T-helper 17 cell (primary cell): ENCODE measurements around the gene NKG7. TPM values are rescaled to one million over a fixed set of nuclear protein-coding genes. Genes with fewer than 3 reads are reported as not detected.

Experiments used
- ATAC-seq: fragments of 150-1000 bp; cut with Tn5 transposase; 2 replicates; pipeline ENCODE4 v1.10.0; 2021; ENCODE audit warnings: mild to moderate bottlenecking, moderate library complexity
- DNase-seq, 3 donors: peaks; one replicate each; pipeline versions ENCODE4 v3.0.0 to v3.0.0-alpha.2; 2020 to 2021
- H3K9me3 ChIP-seq: one replicate; pipeline ENCODE4 v1.7.0; 2013; ENCODE audit warnings: low read length, mild to moderate bottlenecking; ENCODE audit not compliant: control insufficient read depth, poor library complexity, severe bottlenecking
- H3K27ac Mint-ChIP-seq: one replicate; pipeline ENCODE4 v1.8.0; 2022; ENCODE audit warnings: mild to moderate bottlenecking, moderate library complexity, mixed read lengths
- H3K27me3 Mint-ChIP-seq: one replicate; pipeline ENCODE4 v1.8.0; 2022; ENCODE audit warnings: mixed read lengths
- H3K36me3 Mint-ChIP-seq: one replicate; pipeline ENCODE4 v1.8.0; 2022; ENCODE audit warnings: low read depth, mixed read lengths
- H3K4me1 Mint-ChIP-seq: one replicate; pipeline ENCODE4 v1.8.0; 2022; ENCODE audit warnings: mild to moderate bottlenecking, mixed read lengths
- H3K4me3 Mint-ChIP-seq: one replicate; pipeline ENCODE4 v1.8.0; 2022; ENCODE audit warnings: mild to moderate bottlenecking, moderate library complexity, mixed read lengths
- total RNA-seq, 4 donors: library from RNA in 2 of 4; stranded (reverse) in 2 of 4; gene quantifications; one replicate each; pipeline ENCODE4 v1.2.3 and lab custom pipeline; 2022 to 2026

Gene NKG7
- total RNA-seq, 2 donors from 2014 or later: 10.7 to 13.0 TPM

GRCh38 chr19:51377422-51377821, 5.0 kb upstream of the NKG7 start:
- no peaks in the 10 kb centered on the region for H3K27me3 Mint-ChIP-seq
- no peak overlapping the region for H3K27ac Mint-ChIP-seq
- DNase-seq (no peak), ATAC-seq (no peak)
- no peak overlapping the region for H3K4me3 Mint-ChIP-seq
- no peaks in the 10 kb centered on the region for H3K9me3 ChIP-seq
- no peaks in the 10 kb centered on the region for H3K36me3 Mint-ChIP-seq
- peaks cover 28% of the 10 kb centered on the region for H3K4me1 Mint-ChIP-seq

- Mint-ChIP-seq H3K27ac (peak overlapping the region; percentile 80), H3K4me1 (peaks cover 44% of the 10 kb centered on the region), H3K4me3 (peak overlapping the region; percentile 80), H3K27me3 (no peaks in the 10 kb centered on the region), H3K36me3 (no peaks in the 10 kb centered on the region)
- peak; percentile 68 for ATAC-seq
- no peak for DNase-seq
- no peaks in the 10 kb centered on the region for H3K9me3 ChIP-seq
Measured at GRCh38 chr19:51375504-51376221, 3.2 kb upstream of the NKG7 start.

- H3K9me3 ChIP-seq: no peaks in the 10 kb centered on the region
- Mint-ChIP-seq H3K4me1 (peaks cover 59% of the 10 kb centered on the region), H3K27me3 (no peaks in the 10 kb centered on the region), H3K27ac (peak overlapping the region; percentile 79), H3K36me3 (no peaks in the 10 kb centered on the region), H3K4me3 (peak overlapping the region; percentile 68)
- ATAC-seq: no peak
- DNase-seq: no peak
Measured at GRCh38 chr19:51372021-51372648, 319 bp downstream of the NKG7 start.

GRCh38 chr19:51371186-51371690, 1.2 kb downstream of the NKG7 start:
- no peaks in the 10 kb centered on the region for H3K36me3 Mint-ChIP-seq
- H3K27me3 Mint-ChIP-seq: no peaks in the 10 kb centered on the region
- peaks cover 65% of the 10 kb centered on the region for H3K4me1 Mint-ChIP-seq
- peak overlapping the region; percentile 60 for H3K4me3 Mint-ChIP-seq
- no peaks in the 10 kb centered on the region for H3K9me3 ChIP-seq
- no peak for DNase-seq
- H3K27ac Mint-ChIP-seq: peak overlapping the region; percentile 56
- no peak for ATAC-seq

- H3K27ac Mint-ChIP-seq: peak overlapping the region; percentile 56
- no peaks in the 10 kb centered on the region for H3K36me3 Mint-ChIP-seq
- H3K4me1 Mint-ChIP-seq: peaks cover 65% of the 10 kb centered on the region
- H3K4me3 Mint-ChIP-seq: peak overlapping the region; percentile 43
- H3K9me3 ChIP-seq: no peaks in the 10 kb centered on the region
- no peak for DNase-seq
- no peaks in the 10 kb centered on the region for H3K27me3 Mint-ChIP-seq
- no peak for ATAC-seq
Measured at GRCh38 chr19:51370230-51370629, 2.2 kb downstream of the NKG7 start.

GRCh38 chr19:51368366-51369282, 3.8 kb downstream of the NKG7 start, which contains the start of gene CLDND2:
Gene CLDND2, minus strand, starts transcription at chr19:51369003. Its CDS starts 426 bp downstream, at chr19:51368577.
- DNase-seq: no peak
- H3K27me3 Mint-ChIP-seq: no peaks in the 10 kb centered on the region
- H3K27ac Mint-ChIP-seq: peak within 1 kb of the TSS; percentile 95

GRCh38 chr19:51367565-51368365, 4.7 kb downstream of the NKG7 start:
- H3K4me1 Mint-ChIP-seq: peaks cover 67% of the 10 kb centered on the region
- no peaks in the 10 kb centered on the region for H3K27me3 Mint-ChIP-seq
- H3K27ac Mint-ChIP-seq: peak overlapping the region; percentile 95
- H3K9me3 ChIP-seq: no peaks in the 10 kb centered on the region
- DNase-seq (peak; percentile 86 to 93 (median 88)), ATAC-seq (peak; percentile 84)
- peak overlapping the region; percentile 99 for H3K4me3 Mint-ChIP-seq
- no peaks in the 10 kb centered on the region for H3K36me3 Mint-ChIP-seq

More at GRCh38 chr19:51368366-51369282, 3.8 kb downstream of the NKG7 start, which contains the start of gene CLDND2:
- ATAC-seq: no peak
- H3K9me3 ChIP-seq: no peaks in the 10 kb centered on the region
- Mint-ChIP-seq H3K4me1 (peaks cover 64% of the 10 kb centered on the region), H3K4me3 (peak within 1 kb of the TSS; percentile 99), H3K36me3 (no peaks in the 10 kb centered on the region)

- no peaks in the 10 kb centered on the region for H3K36me3 Mint-ChIP-seq
- ATAC-seq (no peak), DNase-seq (peak in 1 of 3 donors; percentile 21)
- H3K27me3 Mint-ChIP-seq: no peaks in the 10 kb centered on the region
- no peaks in the 10 kb centered on the region for H3K9me3 ChIP-seq
- peak overlapping the region; percentile 95 for H3K27ac Mint-ChIP-seq
- H3K4me3 Mint-ChIP-seq: peak overlapping the region; percentile 99
- H3K4me1 Mint-ChIP-seq: peaks cover 64% of the 10 kb centered on the region
Measured at GRCh38 chr19:51367255-51367564, 5.2 kb downstream of the NKG7 start.

- peak overlapping the region; percentile 95 for H3K27ac Mint-ChIP-seq
- ATAC-seq (peak; percentile 71), DNase-seq (peak; percentile 78 to 88 (median 88))
- H3K36me3 Mint-ChIP-seq: no peaks in the 10 kb centered on the region
- peak overlapping the region; percentile 99 for H3K4me3 Mint-ChIP-seq
- H3K4me1 Mint-ChIP-seq: peaks cover 59% of the 10 kb centered on the region
- no peaks in the 10 kb centered on the region for H3K9me3 ChIP-seq
- H3K27me3 Mint-ChIP-seq: no peaks in the 10 kb centered on the region
Measured at GRCh38 chr19:51366389-51367254, 5.8 kb downstream of the NKG7 start.

GRCh38 chr19:51365965-51366388, 6.5 kb downstream of the NKG7 start, which contains the start of gene ETFB:
Gene ETFB, minus strand, starts transcription at chr19:51366388. Its CDS starts 62 bp downstream, at chr19:51366326.
- DNase-seq (no peak), ATAC-seq (no peak)
- H3K36me3 Mint-ChIP-seq: no peaks in the 10 kb centered on the region
- no peaks in the 10 kb centered on the region for H3K27me3 Mint-ChIP-seq
- H3K9me3 ChIP-seq: no peaks in the 10 kb centered on the region
- H3K4me1 Mint-ChIP-seq: peaks cover 53% of the 10 kb centered on the region
- peak within 1 kb of the TSS; percentile 99 for H3K4me3 Mint-ChIP-seq
- H3K27ac Mint-ChIP-seq: peak within 1 kb of the TSS; percentile 95

GRCh38 chr19:51365211-51365964, 7.1 kb downstream of the NKG7 start:
- ATAC-seq (peak; percentile 25), DNase-seq (no peak)
- Mint-ChIP-seq H3K36me3 (no peaks in the 10 kb centered on the region), H3K27me3 (no peaks in the 10 kb centered on the region), H3K4me1 (peaks cover 47% of the 10 kb centered on the region), H3K27ac (peak overlapping the region; percentile 95), H3K4me3 (peak overlapping the region; percentile 99)
- no peaks in the 10 kb centered on the region for H3K9me3 ChIP-seq
